DOHH2 (cell line): Measurements from ENCODE around the gene LRRC10B.

Experiments
- H3F3A ChIP-seq: fragments of 200-600 bp; sonication (generic), shearing (Covaris generic); 2 replicates; pipeline ENCODE4 v1.6.0; 2016; ENCODE audit warnings: antibody characterized with exemption, mild to moderate bottlenecking; ENCODE audit not compliant: control insufficient read depth, insufficient read depth
- H3K27ac ChIP-seq: fragments of 200-600 bp; sonication (generic); 2 replicates; pipeline ENCODE4 v1.5.1; 2014; ENCODE audit warnings: low read depth, mild to moderate bottlenecking, low read length, moderate library complexity
- H3K27me3 ChIP-seq: fragments of 200-600 bp; sonication (generic); 2 replicates; pipeline ENCODE4 v1.6.1; 2014; ENCODE audit warnings: mild to moderate bottlenecking, low read length, mixed read lengths; ENCODE audit not compliant: control insufficient read depth
- H3K36me3 ChIP-seq: fragments of 200-600 bp; sonication (generic); 2 replicates; pipeline ENCODE4 v1.6.1; 2014; ENCODE audit warnings: mild to moderate bottlenecking, low read length, moderate library complexity, mixed read lengths; ENCODE audit not compliant: control insufficient read depth
- H3K4me1 ChIP-seq: fragments of 200-600 bp; sonication (generic); 2 replicates; pipeline ENCODE4 v1.6.1; 2014; ENCODE audit warnings: mild to moderate bottlenecking, low read length, mixed read lengths; ENCODE audit not compliant: control insufficient read depth
- H3K4me2 ChIP-seq: fragments of 200-600 bp; sonication (generic); 2 replicates; pipeline ENCODE4 v1.6.0; 2014; ENCODE audit warnings: mild to moderate bottlenecking, low read length, moderate library complexity
- H3K4me3 ChIP-seq: fragments of 200-600 bp; sonication (generic); 2 replicates; pipeline ENCODE4 v1.5.1; 2014; ENCODE audit warnings: mild to moderate bottlenecking, low read length, mixed read lengths
- H3K79me2 ChIP-seq: fragments of 200-600 bp; sonication (generic); 2 replicates; pipeline ENCODE4 v1.6.1; 2014; ENCODE audit warnings: mild to moderate bottlenecking, low read length, mixed read lengths; ENCODE audit not compliant: control insufficient read depth
- H3K9me2 ChIP-seq: fragments of 200-600 bp; sonication (generic); replicated peaks from 2 replicates; pipeline ENCODE4 v1.6.1; 2014; ENCODE audit warnings: mild to moderate bottlenecking, low read length, mixed read lengths; ENCODE audit not compliant: control insufficient read depth
- H3K9me3 ChIP-seq: fragments of 200-600 bp; sonication (generic); 2 replicates; pipeline ENCODE4 v1.6.1; 2014; ENCODE audit warnings: antibody characterized with exemption, low read length, mixed read lengths; ENCODE audit not compliant: control insufficient read depth, insufficient read depth
- H4K20me1 ChIP-seq: fragments of 200-600 bp; sonication (generic); 2 replicates; pipeline ENCODE4 v1.6.0; 2014; ENCODE audit warnings: low read depth, mild to moderate bottlenecking, antibody characterized with exemption, low read length, moderate library complexity; ENCODE audit not compliant: control insufficient read depth, insufficient read depth
- CTCF ChIP-seq: fragments of 200-600 bp; sonication (generic); IDR thresholded peaks from one replicate; pipeline ENCODE4 v1.5.1; 2014; ENCODE audit warnings: antibody characterized with exemption, mild to moderate bottlenecking, low read depth, low read length; ENCODE audit not compliant: poor library complexity, severe bottlenecking
- EZH2phosphoT487 ChIP-seq: fragments of 200-600 bp; sonication (generic); IDR thresholded peaks from 2 replicates; pipeline ENCODE4 v1.6.1; 2017; ENCODE audit warnings: borderline replicate concordance, mild to moderate bottlenecking, antibody characterized with exemption, low read length, moderate library complexity, mixed read lengths

The LRRC10B gene

GRCh38 chr11:61473370-61474012, 35.1 kb upstream of the LRRC10B start:
- Histone ChIP-seq H3K4me3 (no peak overlapping the region), H3K4me1 (no peaks in the 10 kb centered on the region), H3K9me3 (no peaks in the 10 kb centered on the region), H3K27ac (no peak overlapping the region), H3K36me3 (peaks cover 3% of the 10 kb centered on the region; the same call in 1 of the 2 replicates), H3K27me3 (peaks cover 1% of the 10 kb centered on the region; the same call in 1 of the 2 replicates), H3K4me2 (no peak overlapping the region), H3K79me2 (no peaks in the 10 kb centered on the region), H3K9me2 (no peaks in the 10 kb centered on the region), H4K20me1 (0 out of 2 replicates have a peak, but pooled peaks cover under 1% of the 10 kb centered on the region), H3F3A (no peaks in the 10 kb centered on the region; the same call in 1 of the 2 replicates)
- TF ChIP-seq EZH2phosphoT487 = no peak
- TF ChIP-seq CTCF = no peak

GRCh38 chr11:61474013-61474643, 34.4 kb upstream of the LRRC10B start:
- Histone ChIP-seq H3K36me3 (peaks cover 3% of the 10 kb centered on the region; the same call in 1 of the 2 replicates), H3K79me2 (no peaks in the 10 kb centered on the region), H3K27ac (no peak overlapping the region), H4K20me1 (0 out of 2 replicates have a peak, but pooled peaks cover 5% of the 10 kb centered on the region), H3K4me1 (no peaks in the 10 kb centered on the region), H3K4me2 (no peak overlapping the region), H3K9me3 (no peaks in the 10 kb centered on the region), H3K9me2 (no peaks in the 10 kb centered on the region), H3F3A (no peaks in the 10 kb centered on the region; the same call in 1 of the 2 replicates), H3K4me3 (no peak overlapping the region), H3K27me3 (peaks cover 6% of the 10 kb centered on the region; the same call in 1 of the 2 replicates)
- TF ChIP-seq EZH2phosphoT487 (no peak), CTCF (no peak)

- peaks cover 3% of the 10 kb centered on the region; the same call in 1 of the 2 replicates for H3K36me3 ChIP-seq
- no peak overlapping the region for H3K4me3 ChIP-seq
- H3K27ac ChIP-seq = no peak overlapping the region
- 0 out of 2 replicates have a peak, but pooled peaks cover 5% of the 10 kb centered on the region for H4K20me1 ChIP-seq
- peaks cover 8% of the 10 kb centered on the region; the same call in 1 of the 2 replicates for H3K27me3 ChIP-seq
- H3K9me2 ChIP-seq = no peaks in the 10 kb centered on the region
- no peaks in the 10 kb centered on the region for H3K4me1 ChIP-seq
- H3K79me2 ChIP-seq = no peaks in the 10 kb centered on the region
- H3F3A ChIP-seq = no peaks in the 10 kb centered on the region; the same call in 1 of the 2 replicates
- TF ChIP-seq CTCF (no peak), EZH2phosphoT487 (no peak)
- H3K9me3 ChIP-seq = no peaks in the 10 kb centered on the region
- no peak overlapping the region for H3K4me2 ChIP-seq
These were observed 33.1 kb upstream of the LRRC10B start for GRCh38 chr11:61475433-61475832.
